K562 treated with DMSO at 1 percent for 48 hours (cell line): ENCODE measurements around the gene MR1. TPM values are rescaled to one million over a fixed set of nuclear protein-coding genes. Genes with fewer than 3 reads are reported as not detected.

Experiments
- total RNA-seq: library from RNA; unstranded; fragments of 300-600 nt; gene quantifications from 2 replicates; pipeline ENCODE4 v1.2.3, GENCODE V29; 2022; ENCODE audit warnings: low replicate concordance; ENCODE audit errors: extremely low read depth

The MR1 gene
- total RNA-seq = not detected in 2 replicates

DNA sequence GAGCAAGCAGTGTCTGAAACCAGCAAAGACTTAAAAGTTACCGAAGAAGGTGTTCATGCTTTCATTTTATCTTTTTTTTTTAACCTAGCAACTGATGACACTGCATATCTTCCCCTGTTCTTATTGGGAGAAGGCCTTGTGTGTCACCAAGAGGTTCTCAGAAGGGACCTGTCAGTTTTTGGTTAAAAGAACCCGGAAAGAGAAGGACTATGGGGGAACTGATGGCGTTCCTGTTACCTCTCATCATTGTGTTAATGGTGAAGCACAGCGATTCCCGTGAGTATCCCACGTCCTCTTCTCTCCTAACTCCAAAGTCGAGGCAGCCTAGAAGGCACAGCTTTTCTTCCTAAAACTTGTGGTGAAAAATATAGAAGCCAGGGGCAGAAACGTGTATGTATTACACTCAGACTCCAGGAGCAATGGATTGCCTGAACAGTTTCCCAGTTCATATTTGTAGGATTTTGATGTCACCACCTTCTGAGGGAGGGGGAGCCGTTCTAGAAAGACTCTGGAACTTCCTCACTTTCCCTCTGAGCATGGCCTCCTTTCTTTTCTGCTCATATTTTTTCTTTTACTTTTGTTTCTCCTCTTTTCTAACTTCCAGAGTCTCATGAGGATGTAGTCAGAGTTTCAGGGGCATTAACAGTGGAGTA is at the start of gene MR1:
MR1 (plus strand) TSS at position 185 of the 653 bp plus-strand sequence; CDS start at position 210, 25 bp downstream.

DNA sequence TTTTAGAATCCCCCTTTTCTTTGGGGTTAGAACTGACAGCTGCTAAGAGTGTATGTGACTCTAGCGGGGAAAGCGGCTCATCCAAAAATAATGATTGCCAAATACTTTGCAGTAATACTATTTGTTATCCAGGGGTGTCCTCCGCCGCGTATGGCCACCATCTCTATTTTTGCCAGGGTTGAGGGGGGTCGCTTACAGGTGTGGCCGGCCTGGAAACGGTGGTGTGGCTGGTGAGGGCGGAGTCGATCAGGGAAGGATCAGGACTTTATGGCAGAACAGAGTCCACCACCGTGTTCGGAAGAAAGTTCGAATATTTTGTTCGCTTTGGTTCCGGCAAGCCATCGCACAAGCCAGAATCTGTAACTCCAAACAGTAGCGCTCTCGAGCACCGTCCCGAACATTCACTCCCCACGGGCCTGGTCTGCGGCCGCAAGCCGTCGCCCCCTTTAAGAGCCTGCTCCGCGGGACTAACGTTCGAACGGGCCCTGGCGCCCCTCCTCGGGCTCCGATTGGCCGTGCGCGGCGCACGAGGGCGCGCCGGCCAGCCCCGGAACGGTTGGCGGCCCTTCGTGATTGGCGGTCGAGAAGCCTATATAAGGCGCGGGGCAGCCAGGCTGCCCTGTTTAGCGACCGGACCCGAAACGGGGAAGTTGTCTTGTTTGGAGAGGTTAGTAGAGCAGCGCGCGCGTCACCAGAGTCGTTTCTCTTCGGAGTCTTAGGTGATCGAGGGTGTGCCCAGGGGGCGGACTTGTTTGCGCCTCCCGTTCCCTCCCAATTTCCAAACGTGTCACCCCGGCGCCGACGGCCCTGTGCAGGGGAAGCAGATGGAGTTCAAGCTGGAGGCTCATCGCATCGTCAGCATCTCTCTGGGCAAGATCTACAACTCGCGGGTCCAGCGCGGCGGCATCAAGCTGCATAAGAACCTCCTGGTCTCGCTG is 54.6 kb downstream of the MR1 start, which contains the start of gene IER5:
IER5 (plus strand) TSS at position 622 of the 938 bp plus-strand sequence; CDS start at position 825, 203 bp downstream.

Other genes with a start within 250 kb of the MR1 start
- gene KIAA1614, start 121.1 kb upstream of the MR1 start, total RNA-seq = not detected in 2 replicates
- gene STX6, start 11.1 kb upstream of the MR1 start, total RNA-seq = not detected in 2 replicates
- gene IER5, start 54.7 kb downstream of the MR1 start, total RNA-seq = 115 TPM in 1 of 2 replicates, not detected in the other